Liver (tissue), 3 donors: Measurements from ENCODE around the gene NTNG1.

Experiments used
- RAD21 ChIP-seq, 2 donors: IDR thresholded peaks; 2 replicates each; pipeline ENCODE4 v1.6.1; 2016; ENCODE audit warnings: antibody characterized with exemption in 2 of 2, mild to moderate bottlenecking in 2 of 2
- YY1 ChIP-seq: IDR thresholded peaks from 2 replicates; pipeline ENCODE4 v1.6.1; 2016; ENCODE audit warnings: antibody characterized with exemption, mild to moderate bottlenecking
- TF ChIP-seq, protein P1 (sequence below): fragments of 150-350 bp; IDR thresholded peaks from 2 replicates; pipeline ENCODE4 v1.5.1; 2017; ENCODE audit warnings: improper control_type of control experiment, low read depth, low read length; ENCODE audit not compliant: missing input control
- TF ChIP-seq, protein P2 (sequence below): IDR thresholded peaks from 2 replicates; pipeline ENCODE4 v1.6.1; 2016; ENCODE audit warnings: antibody characterized with exemption, mild to moderate bottlenecking
- TF ChIP-seq, protein P3 (sequence below): IDR thresholded peaks from 2 replicates; pipeline ENCODE4 v1.6.1; 2016; ENCODE audit warnings: antibody characterized with exemption
- donor health status: healthy.
- donor health status: healthy.

DNA sequence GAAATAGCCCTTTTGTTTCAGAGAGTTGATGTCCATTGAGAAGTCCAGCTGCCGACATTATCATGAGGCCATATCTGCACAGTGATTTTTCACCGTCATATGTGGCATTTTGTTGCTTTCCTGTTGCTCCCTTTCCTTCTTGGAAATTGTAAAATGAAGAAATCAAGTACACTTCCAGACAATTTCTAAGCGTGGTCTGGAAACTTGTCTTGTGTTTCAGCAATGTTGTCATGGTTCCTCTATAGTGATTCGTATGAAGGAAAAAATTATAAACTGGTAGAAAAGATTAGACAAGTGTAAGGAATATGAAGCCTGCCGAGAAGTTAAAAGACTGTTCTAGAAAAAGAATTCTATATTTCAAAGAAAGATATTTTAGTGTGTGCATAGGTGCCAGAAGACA is 17.7 kb downstream of the NTNG1 start:
- TF ChIP-seq, protein P1, sequence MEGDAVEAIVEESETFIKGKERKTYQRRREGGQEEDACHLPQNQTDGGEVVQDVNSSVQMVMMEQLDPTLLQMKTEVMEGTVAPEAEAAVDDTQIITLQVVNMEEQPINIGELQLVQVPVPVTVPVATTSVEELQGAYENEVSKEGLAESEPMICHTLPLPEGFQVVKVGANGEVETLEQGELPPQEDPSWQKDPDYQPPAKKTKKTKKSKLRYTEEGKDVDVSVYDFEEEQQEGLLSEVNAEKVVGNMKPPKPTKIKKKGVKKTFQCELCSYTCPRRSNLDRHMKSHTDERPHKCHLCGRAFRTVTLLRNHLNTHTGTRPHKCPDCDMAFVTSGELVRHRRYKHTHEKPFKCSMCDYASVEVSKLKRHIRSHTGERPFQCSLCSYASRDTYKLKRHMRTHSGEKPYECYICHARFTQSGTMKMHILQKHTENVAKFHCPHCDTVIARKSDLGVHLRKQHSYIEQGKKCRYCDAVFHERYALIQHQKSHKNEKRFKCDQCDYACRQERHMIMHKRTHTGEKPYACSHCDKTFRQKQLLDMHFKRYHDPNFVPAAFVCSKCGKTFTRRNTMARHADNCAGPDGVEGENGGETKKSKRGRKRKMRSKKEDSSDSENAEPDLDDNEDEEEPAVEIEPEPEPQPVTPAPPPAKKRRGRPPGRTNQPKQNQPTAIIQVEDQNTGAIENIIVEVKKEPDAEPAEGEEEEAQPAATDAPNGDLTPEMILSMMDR, result no peak
- TF ChIP-seq YY1, result no peak
- TF ChIP-seq RAD21 (IDR thresholded peaks at IDR 0.05), result no peak
- TF ChIP-seq, protein P2, sequence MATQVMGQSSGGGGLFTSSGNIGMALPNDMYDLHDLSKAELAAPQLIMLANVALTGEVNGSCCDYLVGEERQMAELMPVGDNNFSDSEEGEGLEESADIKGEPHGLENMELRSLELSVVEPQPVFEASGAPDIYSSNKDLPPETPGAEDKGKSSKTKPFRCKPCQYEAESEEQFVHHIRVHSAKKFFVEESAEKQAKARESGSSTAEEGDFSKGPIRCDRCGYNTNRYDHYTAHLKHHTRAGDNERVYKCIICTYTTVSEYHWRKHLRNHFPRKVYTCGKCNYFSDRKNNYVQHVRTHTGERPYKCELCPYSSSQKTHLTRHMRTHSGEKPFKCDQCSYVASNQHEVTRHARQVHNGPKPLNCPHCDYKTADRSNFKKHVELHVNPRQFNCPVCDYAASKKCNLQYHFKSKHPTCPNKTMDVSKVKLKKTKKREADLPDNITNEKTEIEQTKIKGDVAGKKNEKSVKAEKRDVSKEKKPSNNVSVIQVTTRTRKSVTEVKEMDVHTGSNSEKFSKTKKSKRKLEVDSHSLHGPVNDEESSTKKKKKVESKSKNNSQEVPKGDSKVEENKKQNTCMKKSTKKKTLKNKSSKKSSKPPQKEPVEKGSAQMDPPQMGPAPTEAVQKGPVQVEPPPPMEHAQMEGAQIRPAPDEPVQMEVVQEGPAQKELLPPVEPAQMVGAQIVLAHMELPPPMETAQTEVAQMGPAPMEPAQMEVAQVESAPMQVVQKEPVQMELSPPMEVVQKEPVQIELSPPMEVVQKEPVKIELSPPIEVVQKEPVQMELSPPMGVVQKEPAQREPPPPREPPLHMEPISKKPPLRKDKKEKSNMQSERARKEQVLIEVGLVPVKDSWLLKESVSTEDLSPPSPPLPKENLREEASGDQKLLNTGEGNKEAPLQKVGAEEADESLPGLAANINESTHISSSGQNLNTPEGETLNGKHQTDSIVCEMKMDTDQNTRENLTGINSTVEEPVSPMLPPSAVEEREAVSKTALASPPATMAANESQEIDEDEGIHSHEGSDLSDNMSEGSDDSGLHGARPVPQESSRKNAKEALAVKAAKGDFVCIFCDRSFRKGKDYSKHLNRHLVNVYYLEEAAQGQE, result no peak
- TF ChIP-seq, protein P3, sequence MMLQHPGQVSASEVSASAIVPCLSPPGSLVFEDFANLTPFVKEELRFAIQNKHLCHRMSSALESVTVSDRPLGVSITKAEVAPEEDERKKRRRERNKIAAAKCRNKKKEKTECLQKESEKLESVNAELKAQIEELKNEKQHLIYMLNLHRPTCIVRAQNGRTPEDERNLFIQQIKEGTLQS, result no peak
